ENCODE data around the gene GGN. TPM values are rescaled to one million over a fixed set of nuclear protein-coding genes. Genes with fewer than 3 reads are reported as not detected.
"Not testable (repeated sequence)": the region's sequence is repeated elsewhere in the genome, so short reads cannot be mapped to it uniquely, and the experiment has no call there.

Gene GGN
- polyA plus RNA-seq, 1 of the 3 experiments (the other 2 are of a cell fraction) = 0.48 TPM

GRCh38 chr19:38411898-38412297 is 24.1 kb upstream of the GGN start:
- 62% methylated on average over 5 of the region's 5 CpGs for WGBS (ENCODE audit: low lambda C conversion rate)
- H3K36me3 ChIP-seq (replicated peaks in 1 of 2; ENCODE audit: control insufficient read depth in 1 of 2, insufficient read depth in 2 of 2, low read length in 1 of 2); H3F3A ChIP-seq (replicated peaks; ENCODE audit: insufficient read depth); H3K4me1 ChIP-seq (ENCODE audit: control insufficient read depth in 1 of 2, insufficient read depth in 2 of 2, low read depth in 1 of 2, low read length in 1 of 2); H3K9me3 ChIP-seq; DNase-seq; H3K9ac ChIP-seq; H3K27ac ChIP-seq (ENCODE audit: low read depth in 2 of 2, low read length in 1 of 2); H3K9me2 ChIP-seq; H2AFZ ChIP-seq (ENCODE audit: low read depth); H3K4me2 ChIP-seq; H3K79me2 ChIP-seq (ENCODE audit: insufficient read depth); POLR2A ChIA-PET; H3K4me3 ChIP-seq (ENCODE audit: low read depth in 2 of 2, low read length in 1 of 2); H4K20me1 ChIP-seq (ENCODE audit: insufficient read depth); H3K27me3 ChIP-seq (ENCODE audit: insufficient read depth): not testable (repeated sequence)
- CTCF ChIA-PET = interaction anchor here (4.0 kb wide), 1 partner anchor 9 kb away, joined by 30 read pairs; the partner anchor contains the start of gene FAM98C

DNA sequence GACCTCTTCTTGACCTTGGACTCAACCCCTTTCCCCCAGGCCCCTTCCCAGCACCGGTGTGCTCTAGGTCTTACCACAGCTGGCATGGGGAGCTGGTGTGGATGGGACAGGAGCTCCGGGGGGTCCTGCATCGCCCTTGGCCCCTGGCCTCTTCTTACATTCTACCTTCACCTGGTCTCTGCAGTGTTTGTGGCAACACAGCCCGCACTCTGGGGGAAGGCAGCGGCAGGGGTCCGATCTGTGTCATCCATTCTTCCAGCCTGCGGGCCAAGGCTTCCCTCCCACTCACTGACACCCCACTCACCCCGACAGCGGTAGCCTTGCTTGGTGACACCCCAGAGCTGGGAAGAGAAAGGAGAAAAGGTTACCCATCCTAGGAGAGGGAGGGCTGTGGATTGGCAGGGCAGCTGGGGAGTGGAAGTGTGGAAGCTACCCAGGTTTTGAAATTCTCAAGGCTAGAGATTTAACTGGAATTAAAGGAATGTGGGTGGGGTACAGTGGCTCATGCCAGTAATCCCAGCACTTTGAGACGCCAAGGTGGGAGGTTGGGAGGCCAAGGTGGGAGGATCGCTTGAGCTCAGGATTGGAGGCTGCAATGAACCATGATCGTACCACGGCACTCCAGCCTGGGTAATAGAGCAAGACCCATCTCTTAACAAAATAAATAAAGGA is 23.3 kb upstream of the GGN start:
- H3K9ac ChIP-seq = no peak overlapping the region
- H3K27me3 ChIP-seq (ENCODE audit: insufficient read depth) = no peaks in the 10 kb centered on the region
- CTCF ChIA-PET = interaction anchor here (4.0 kb wide), 1 partner anchor 8 kb away, joined by 30 read pairs; the partner anchor contains the start of gene FAM98C
- H3K79me2 ChIP-seq (ENCODE audit: insufficient read depth) = no peaks in the 10 kb centered on the region
- TF ChIP-seq TEAD4 (IDR thresholded peaks at IDR 0.05; ENCODE audit: borderline replicate concordance, insufficient read depth) (no peak), NFIC (IDR thresholded peaks at IDR 0.05; ENCODE audit: borderline replicate concordance) (no peak), FOSL2 (IDR thresholded peaks at IDR 0.05; ENCODE audit: borderline replicate concordance, low read depth) (no peak), CTCF (IDR thresholded peaks at IDR 0.05) (no peak), RAD21 (IDR thresholded peaks at IDR 0.05; ENCODE audit: low read length) (no peak), SIN3A (IDR thresholded peaks at IDR 0.05; ENCODE audit: borderline replicate concordance, low read depth, low read length) (no peak), SMC3 (IDR thresholded peaks at IDR 0.05; ENCODE audit: low read depth, low read length) (no peak), TCF12 (IDR thresholded peaks at IDR 0.05) (no peak), ZBTB33 (IDR thresholded peaks at IDR 0.05; ENCODE audit: borderline replicate concordance, low read depth) (no peak)
- TF ChIP-seq, protein P1, sequence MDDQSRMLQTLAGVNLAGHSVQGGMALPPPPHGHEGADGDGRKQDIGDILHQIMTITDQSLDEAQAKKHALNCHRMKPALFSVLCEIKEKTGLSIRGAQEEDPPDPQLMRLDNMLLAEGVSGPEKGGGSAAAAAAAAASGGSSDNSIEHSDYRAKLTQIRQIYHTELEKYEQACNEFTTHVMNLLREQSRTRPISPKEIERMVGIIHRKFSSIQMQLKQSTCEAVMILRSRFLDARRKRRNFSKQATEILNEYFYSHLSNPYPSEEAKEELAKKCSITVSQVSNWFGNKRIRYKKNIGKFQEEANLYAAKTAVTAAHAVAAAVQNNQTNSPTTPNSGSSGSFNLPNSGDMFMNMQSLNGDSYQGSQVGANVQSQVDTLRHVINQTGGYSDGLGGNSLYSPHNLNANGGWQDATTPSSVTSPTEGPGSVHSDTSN (IDR thresholded peaks at IDR 0.05) = no peak
- POLR2A ChIA-PET = no interaction called here
- peaks cover 3% of the 10 kb centered on the region for H3F3A ChIP-seq (replicated peaks; ENCODE audit: insufficient read depth)
- H3K9me3 ChIP-seq = no peaks in the 10 kb centered on the region
- no peak overlapping the region for H3K4me3 ChIP-seq (ENCODE audit: low read depth in 2 of 2, low read length in 1 of 2)
- no peak overlapping the region for H3K4me2 ChIP-seq
- WGBS (ENCODE audit: low lambda C conversion rate) = 71% methylated on average over 13 of the region's 13 CpGs
- no peaks in the 10 kb centered on the region for H3K4me1 ChIP-seq (ENCODE audit: control insufficient read depth in 1 of 2, insufficient read depth in 2 of 2, low read depth in 1 of 2, low read length in 1 of 2)
- DNase-seq = no peak
- H2AFZ ChIP-seq (ENCODE audit: low read depth) = no peak overlapping the region
- H3K36me3 ChIP-seq (replicated peaks in 1 of 2; ENCODE audit: control insufficient read depth in 1 of 2, insufficient read depth in 2 of 2, low read length in 1 of 2) = no peaks in the 10 kb centered on the region
- no peak overlapping the region for H3K27ac ChIP-seq (ENCODE audit: low read depth in 2 of 2, low read length in 1 of 2)
- no peaks in the 10 kb centered on the region for H3K9me2 ChIP-seq
- no peaks in the 10 kb centered on the region for H4K20me1 ChIP-seq (ENCODE audit: insufficient read depth)

DNA sequence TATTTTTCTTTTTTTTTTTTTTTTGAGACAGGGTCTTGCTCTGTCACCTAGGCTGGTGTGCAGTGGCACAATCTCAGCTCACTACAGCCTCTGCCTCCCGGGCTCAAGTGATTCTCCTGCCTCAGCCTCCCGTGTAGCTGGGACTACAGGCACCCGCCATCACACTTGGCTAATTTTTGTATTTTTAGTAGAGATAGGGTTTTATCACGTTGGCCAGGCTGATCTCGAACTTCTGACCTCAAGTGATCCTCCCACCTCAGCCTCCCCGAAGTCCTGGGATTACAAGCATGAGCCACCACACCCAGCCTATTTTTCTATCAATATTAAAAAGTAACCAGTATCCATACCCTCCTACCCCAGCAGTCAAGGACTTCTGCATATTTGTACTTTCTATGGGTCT is 22.6 kb upstream of the GGN start:
- H3K4me3 ChIP-seq (ENCODE audit: low read depth in 2 of 2, low read length in 1 of 2); H3K27me3 ChIP-seq (ENCODE audit: insufficient read depth); CTCF ChIA-PET; H3K27ac ChIP-seq (ENCODE audit: low read depth in 2 of 2, low read length in 1 of 2); H3K4me1 ChIP-seq (ENCODE audit: control insufficient read depth in 1 of 2, insufficient read depth in 2 of 2, low read depth in 1 of 2, low read length in 1 of 2); H3K4me2 ChIP-seq; H3K9ac ChIP-seq; H3F3A ChIP-seq (replicated peaks; ENCODE audit: insufficient read depth); H4K20me1 ChIP-seq (ENCODE audit: insufficient read depth); DNase-seq; POLR2A ChIA-PET; H3K9me3 ChIP-seq; H3K36me3 ChIP-seq (replicated peaks in 1 of 2; ENCODE audit: control insufficient read depth in 1 of 2, insufficient read depth in 2 of 2, low read length in 1 of 2); H2AFZ ChIP-seq (ENCODE audit: low read depth); H3K79me2 ChIP-seq (ENCODE audit: insufficient read depth); H3K9me2 ChIP-seq: not testable (repeated sequence)
- WGBS (ENCODE audit: low lambda C conversion rate) = 60% methylated on average over 6 of the region's 6 CpGs

All from SK-N-SH (cell line).